GM12878 (cell line): Measurements from ENCODE around the gene BUB3.
A peak's percentile ranks its signal among the peaks of the same experiment; 100 is the strongest.

ENCODE experiments used
- CEBPB ChIP-seq, 2 experiments: fragments of 150-350 bp in 1 of 2; IDR thresholded peaks; 2 replicates each; pipeline ENCODE4 v1.6.1; 2012 to 2014; ENCODE audit warnings: low read depth in 2 of 2, low read length in 2 of 2, borderline replicate concordance in 1 of 2, inconsistent platforms in 1 of 2
- CTCF ChIP-seq, 3 experiments: IDR thresholded peaks in 2 of 3; conservative IDR thresholded peaks in 1 of 3; 2 replicates each; pipeline ENCODE4 v1.5.1; 2011; ENCODE audit warnings: low read depth in 3 of 3, low read length in 3 of 3, mild to moderate bottlenecking in 3 of 3, control low read depth in 2 of 3, moderate library complexity in 2 of 3, inconsistent platforms in 1 of 3, mixed read lengths in 1 of 3; ENCODE audit not compliant: control insufficient read depth in 2 of 3, insufficient read depth in 1 of 3; ENCODE audit errors: extremely low read depth in 1 of 3
- EP300 ChIP-seq, 2 experiments: fragments of 150-350 bp in 1 of 2; IDR thresholded peaks; 2 replicates each; pipeline ENCODE4 v1.6.1; 2011 to 2012; ENCODE audit warnings: low read depth in 2 of 2, low read length in 2 of 2, borderline replicate concordance in 1 of 2, improper control_type of control experiment in 1 of 2, inconsistent platforms in 1 of 2; ENCODE audit not compliant: control insufficient read depth in 1 of 2
- POLR2A ChIP-seq: IDR thresholded peaks from 2 replicates; pipeline ENCODE4 v1.6.1; 2011; ENCODE audit warnings: low read depth, mild to moderate bottlenecking, low read length
- REST ChIP-seq: IDR thresholded peaks from 2 replicates; pipeline ENCODE4 v1.6.1; 2012; ENCODE audit warnings: mild to moderate bottlenecking, low read depth, low read length
- SIN3A ChIP-seq: IDR thresholded peaks from 2 replicates; pipeline ENCODE4 v1.6.1; 2012; ENCODE audit warnings: low read depth, low read length, improper control_type of control experiment
- TAF1 ChIP-seq: IDR thresholded peaks from 2 replicates; pipeline ENCODE4 v1.6.1; 2011; ENCODE audit warnings: mild to moderate bottlenecking, low read depth, low read length, borderline replicate concordance
- TBL1XR1 ChIP-seq: IDR thresholded peaks from 2 replicates; pipeline ENCODE4 v1.6.1; 2012; ENCODE audit warnings: low read depth, low read length, improper control_type of control experiment
- ZBTB33 ChIP-seq: fragments of 450-650 bp; IDR thresholded peaks from 2 replicates; pipeline ENCODE4 v1.6.1; 2017; ENCODE audit warnings: mild to moderate bottlenecking
- ZNF274 ChIP-seq: IDR thresholded peaks from one replicate; pipeline ENCODE4 v1.8.0; 2011; ENCODE audit not compliant: insufficient read length, insufficient read depth

GRCh38 chr10:123154092-123154710, at the start of gene BUB3:
- no peak for TF ChIP-seq ZBTB33
- TF ChIP-seq TBL1XR1, result no peak
- TF ChIP-seq TAF1, result peak; percentile 87
- no peak for TF ChIP-seq CTCF (IDR thresholded peaks at IDR 0.05 in 2 of 3, conservative IDR thresholded peaks at IDR 0.05 in 1 of 3; ENCODE audit: control insufficient read depth in 2 of 3, extremely low read depth in 1 of 3, insufficient read depth in 1 of 3, low read depth in 3 of 3, low read length in 3 of 3)
- no peak for TF ChIP-seq REST
- TF ChIP-seq CEBPB (IDR thresholded peaks at IDR 0.05; ENCODE audit: borderline replicate concordance in 1 of 2, low read depth in 2 of 2, low read length in 2 of 2), result no peak
- TF ChIP-seq EP300 (IDR thresholded peaks at IDR 0.05; ENCODE audit: borderline replicate concordance in 1 of 2, control insufficient read depth in 1 of 2, low read depth in 2 of 2, low read length in 2 of 2), result no peak
- peak; percentile 82 for TF ChIP-seq SIN3A
- TF ChIP-seq POLR2A, result peak; percentile 98
- no peak for TF ChIP-seq ZNF274
